Sigmoid colon (tissue), 7 donors: ENCODE results near the gene ACADS. TPM values are rescaled to one million over a fixed set of nuclear protein-coding genes. Genes with fewer than 3 reads are reported as not detected.

ENCODE experiments used
- DNase-seq: peaks from one replicate; pipeline ENCODE4 v3.0.0-alpha.2; 2019
- H3K27ac ChIP-seq, 4 donors: fragments of 200-600 bp; sonication (generic); one replicate each; pipeline ENCODE4 v1.5.1; 2016 to 2019; ENCODE audit warnings: mild to moderate bottlenecking in 1 of 4
- H3K27me3 ChIP-seq, 3 donors: fragments of 200-600 bp; sonication (generic); one replicate each; pipeline ENCODE4 v1.5.1; 2019; ENCODE audit warnings: mild to moderate bottlenecking in 1 of 3
- H3K36me3 ChIP-seq, 4 donors: fragments of 200-600 bp; sonication (generic); one replicate each; pipeline ENCODE4 v1.5.1; 2016 to 2019
- H3K4me1 ChIP-seq, 4 donors: fragments of 200-600 bp; sonication (generic); one replicate each; pipeline ENCODE4 v1.5.1; 2017 to 2019
- H3K4me3 ChIP-seq, 4 donors: fragments of 200-600 bp; sonication (generic); one replicate each; pipeline ENCODE4 v1.5.1; 2017 to 2019; ENCODE audit warnings: mild to moderate bottlenecking in 2 of 4, moderate library complexity in 1 of 4
- H3K9me3 ChIP-seq, 4 donors: fragments of 200-600 bp in 3 of 4; sonication (generic) in 3 of 4; one replicate each; pipeline versions ENCODE4 v1.5.1 to v1.6.1; 2013 to 2019
- EP300 ChIP-seq, 4 donors: sonication (generic); formaldehyde crosslinking; IDR thresholded peaks; one replicate each; pipeline ENCODE4 v1.6.1; 2017; ENCODE audit warnings: antibody characterized with exemption in 4 of 4
- POLR2A ChIP-seq, 2 donors: fragments of 450-650 bp; IDR thresholded peaks; one replicate each; pipeline ENCODE4 v1.6.1; 2016; ENCODE audit warnings: antibody characterized with exemption in 2 of 2, mild to moderate bottlenecking in 2 of 2, moderate library complexity in 2 of 2
- POLR2AphosphoS5 ChIP-seq, 4 donors: sonication (generic); formaldehyde crosslinking; IDR thresholded peaks; one replicate each; pipeline ENCODE4 v1.6.1; 2017; ENCODE audit warnings: antibody characterized with exemption in 4 of 4
- WGBS, 2 donors: extraction: QIAGEN DNeasy Blood & Tissue Kit; methylation state at CpG; one replicate each; pipeline ENCODE4 v1.1.7; 2013; 5-methylcytosine and 5-hydroxymethylcytosine counted together
- intact Hi-C: fragments of 100-400 bp; cut with DNase I; formaldehyde crosslinking; loops from one replicate; pipeline ENCODE4 v1.15.1; 2023
- polyA plus RNA-seq, 3 donors: library from polyadenylated mRNA; stranded (reverse); fragments of 200-250 nt; gene quantifications; one replicate each; pipeline ENCODE4 v1.2.3, GENCODE V29; 2013
- total RNA-seq, 4 donors: library from RNA; depleted of rRNA; stranded (reverse); fragments of >200 nt; gene quantifications; one replicate each; pipeline ENCODE4 v1.1.0, GENCODE V29; 2016
- TF ChIP-seq, protein P1 (sequence below), 4 experiments: fragments of 450-650 bp in 3 of 4; fragments of 200-600 bp in 1 of 4; IDR thresholded peaks; one replicate each; pipeline ENCODE4 v1.5.1; 2016 to 2019; ENCODE audit warnings: antibody characterized with exemption in 4 of 4, mild to moderate bottlenecking in 3 of 4, moderate library complexity in 2 of 4
- donor health status: healthy with polysubstance abuse.
- donor health status: Bipolar disorder and iron deficiency.
- donor health status: healthy.

Gene ACADS
- total and polyA plus RNA-seq, 7 donors = 36.8 to 325 (median 40.3) TPM

DNA sequence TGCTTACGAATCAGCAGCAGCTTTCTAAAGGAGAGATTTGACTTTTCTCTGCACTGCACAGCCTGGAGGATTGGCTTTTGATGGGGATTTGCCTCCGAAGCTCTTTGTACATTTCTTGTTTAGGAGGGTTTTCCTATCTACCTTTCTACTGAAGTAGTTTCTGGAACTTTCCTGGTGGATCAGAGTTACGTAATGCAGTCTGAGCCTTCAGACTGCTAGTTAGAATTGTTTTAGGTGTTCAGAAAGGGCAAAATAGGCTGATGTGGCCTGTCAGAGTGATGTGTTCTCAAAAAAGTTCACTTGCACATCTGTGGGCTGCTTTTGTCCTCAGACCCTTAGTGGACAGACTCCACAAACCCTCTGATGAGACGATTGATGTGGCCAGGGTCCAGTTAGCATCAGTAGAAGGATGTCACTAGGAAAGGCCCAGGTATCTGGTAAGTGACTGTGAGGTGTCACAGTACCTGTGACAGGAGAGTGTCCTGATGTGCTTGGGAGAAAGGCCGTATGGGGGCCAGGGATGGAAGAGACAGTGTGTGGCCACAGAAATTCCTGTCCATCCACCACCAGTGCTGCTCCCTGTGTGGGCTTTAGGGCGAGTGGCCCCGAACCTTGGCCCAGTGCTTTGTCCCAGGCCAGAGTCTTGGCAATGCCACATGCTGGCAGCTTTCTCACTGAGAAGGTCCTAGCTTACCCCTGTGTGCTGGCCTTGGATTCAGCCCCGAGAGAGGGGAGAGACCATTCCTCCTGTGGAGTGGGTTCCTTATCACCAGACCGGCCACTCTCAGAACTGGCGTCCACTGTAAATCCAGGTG, 4.4 kb upstream of the ACADS start:
- intact Hi-C loops = loop anchor here (10.0 kb wide), 1 partner anchor 414 kb away; the partner anchor contains the start of gene P2RX7
- H3K27ac ChIP-seq = peak overlapping the region; percentile 30 to 80 (median 54)
- H3K4me3 ChIP-seq = no peak overlapping the region
- H3K4me1 ChIP-seq = peaks cover 0 to 28% (median 17%) of the 10 kb centered on the region in 4 donors
- H3K36me3 ChIP-seq = peaks cover 33 to 78% (median 58%) of the 10 kb centered on the region in 4 donors
- no peaks in the 10 kb centered on the region for H3K9me3 ChIP-seq
- H3K27me3 ChIP-seq = no peaks in the 10 kb centered on the region
- 93 to 95% methylated on average over 10 of the region's 10 CpGs for WGBS, 2 donors
- TF ChIP-seq EP300 (IDR thresholded peaks at IDR 0.05) (no peak), POLR2AphosphoS5 (IDR thresholded peaks at IDR 0.05) (no peak), POLR2A (IDR thresholded peaks at IDR 0.05) (no peak)
- TF ChIP-seq, protein P1, sequence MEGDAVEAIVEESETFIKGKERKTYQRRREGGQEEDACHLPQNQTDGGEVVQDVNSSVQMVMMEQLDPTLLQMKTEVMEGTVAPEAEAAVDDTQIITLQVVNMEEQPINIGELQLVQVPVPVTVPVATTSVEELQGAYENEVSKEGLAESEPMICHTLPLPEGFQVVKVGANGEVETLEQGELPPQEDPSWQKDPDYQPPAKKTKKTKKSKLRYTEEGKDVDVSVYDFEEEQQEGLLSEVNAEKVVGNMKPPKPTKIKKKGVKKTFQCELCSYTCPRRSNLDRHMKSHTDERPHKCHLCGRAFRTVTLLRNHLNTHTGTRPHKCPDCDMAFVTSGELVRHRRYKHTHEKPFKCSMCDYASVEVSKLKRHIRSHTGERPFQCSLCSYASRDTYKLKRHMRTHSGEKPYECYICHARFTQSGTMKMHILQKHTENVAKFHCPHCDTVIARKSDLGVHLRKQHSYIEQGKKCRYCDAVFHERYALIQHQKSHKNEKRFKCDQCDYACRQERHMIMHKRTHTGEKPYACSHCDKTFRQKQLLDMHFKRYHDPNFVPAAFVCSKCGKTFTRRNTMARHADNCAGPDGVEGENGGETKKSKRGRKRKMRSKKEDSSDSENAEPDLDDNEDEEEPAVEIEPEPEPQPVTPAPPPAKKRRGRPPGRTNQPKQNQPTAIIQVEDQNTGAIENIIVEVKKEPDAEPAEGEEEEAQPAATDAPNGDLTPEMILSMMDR (IDR thresholded peaks at IDR 0.05) = no peak
- DNase-seq = no peak

DNA sequence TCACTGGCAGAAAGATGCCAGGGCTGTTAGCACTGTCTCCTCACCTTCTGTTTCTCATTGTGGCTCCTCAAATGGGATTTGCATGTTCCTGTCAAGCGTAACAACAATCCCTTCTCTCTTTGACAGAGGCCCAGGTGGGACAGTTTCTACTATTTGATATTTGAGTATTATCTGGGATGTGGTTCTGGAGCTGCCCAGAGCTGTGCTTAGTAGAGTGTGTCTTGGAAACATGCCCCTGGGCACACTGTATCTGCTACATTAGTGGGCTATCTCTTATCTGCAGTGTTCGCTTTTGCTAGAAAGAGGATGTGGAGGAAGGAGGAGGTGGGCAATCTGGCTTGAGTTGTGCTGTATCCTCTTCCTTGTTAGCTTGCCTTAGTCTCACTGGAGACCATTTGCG, 3.8 kb upstream of the ACADS start:
- no peaks in the 10 kb centered on the region for H3K27me3 ChIP-seq
- intact Hi-C loops = loop anchor here (10.0 kb wide), 1 partner anchor 413 kb away; the partner anchor contains the start of gene P2RX7
- no peak for DNase-seq
- WGBS, 2 donors = 87 to 95% methylated on average over 3 of the region's 3 CpGs
- H3K4me1 ChIP-seq = peaks cover 0 to 33% (median 23%) of the 10 kb centered on the region in 4 donors
- no peaks in the 10 kb centered on the region for H3K9me3 ChIP-seq
- H3K36me3 ChIP-seq = peaks cover 33 to 71% (median 51%) of the 10 kb centered on the region in 4 donors
- H3K4me3 ChIP-seq = no peak overlapping the region
- TF ChIP-seq, protein P1 (IDR thresholded peaks at IDR 0.05) = no peak
- TF ChIP-seq POLR2A (IDR thresholded peaks at IDR 0.05) = no peak
- TF ChIP-seq EP300 (IDR thresholded peaks at IDR 0.05) = no peak
- no peak for TF ChIP-seq POLR2AphosphoS5 (IDR thresholded peaks at IDR 0.05)
- peak overlapping the region in 2 of 4 donors; percentile 65 to 80 for H3K27ac ChIP-seq

DNA sequence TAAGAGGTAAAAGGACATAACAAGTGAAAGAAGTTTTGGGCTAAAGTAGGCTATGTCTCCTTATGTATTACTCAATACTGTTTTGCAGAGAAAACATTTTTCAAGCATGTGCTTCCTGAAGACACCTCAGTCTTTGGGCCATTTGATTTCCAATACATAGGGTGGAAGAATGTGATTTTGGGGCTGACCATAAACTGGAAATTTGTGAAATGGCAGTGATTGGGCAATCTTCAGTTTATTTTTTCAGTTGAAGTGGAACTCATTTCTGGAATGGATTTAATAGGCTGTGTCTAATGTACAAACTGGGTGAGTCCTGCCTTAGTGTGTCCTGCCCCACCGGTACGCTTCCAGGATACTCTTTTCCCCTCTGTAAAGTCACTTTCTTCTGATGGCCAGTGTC, 2.8 kb upstream of the ACADS start:
- Histone ChIP-seq H3K27me3 (no peaks in the 10 kb centered on the region), H3K4me3 (no peak overlapping the region), H3K9me3 (no peaks in the 10 kb centered on the region), H3K4me1 (peaks cover 0 to 33% (median 24%) of the 10 kb centered on the region in 4 donors), H3K36me3 (peaks cover 33 to 71% (median 42%) of the 10 kb centered on the region in 4 donors), H3K27ac (no peak overlapping the region)
- DNase-seq = no peak
- WGBS, 2 donors = 96 to 98% methylated on average over 2 of the region's 2 CpGs
- no peak for TF ChIP-seq POLR2A (IDR thresholded peaks at IDR 0.05)
- no peak for TF ChIP-seq EP300 (IDR thresholded peaks at IDR 0.05)
- no peak for TF ChIP-seq POLR2AphosphoS5 (IDR thresholded peaks at IDR 0.05)
- TF ChIP-seq, protein P1 (IDR thresholded peaks at IDR 0.05) = no peak
- intact Hi-C loops = loop anchor here (10.0 kb wide), 1 partner anchor 412 kb away; the partner anchor contains the start of gene P2RX7

DNA sequence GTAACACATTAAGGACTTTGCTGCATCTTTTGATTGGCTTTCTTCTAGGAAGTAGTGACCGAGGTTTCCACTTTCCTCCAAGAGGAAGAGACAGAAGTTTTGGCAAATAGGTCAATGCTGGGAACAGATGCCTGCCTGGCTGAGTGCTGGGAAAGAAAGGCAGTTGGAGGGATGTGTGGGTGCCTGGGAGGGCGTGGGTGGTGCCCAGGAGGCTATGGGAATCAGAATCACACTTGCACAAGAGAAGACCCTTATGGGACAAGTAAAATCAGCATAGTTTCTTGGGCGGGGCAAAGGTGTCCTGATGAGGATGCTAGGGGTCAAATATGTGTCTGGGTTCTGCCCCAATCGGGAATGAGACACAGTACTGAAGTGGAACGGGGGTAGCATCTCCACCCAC, 906 bp upstream of the ACADS start:
- H3K27ac ChIP-seq = peak overlapping the region in 2 of 4 donors; percentile 81 to 84
- intact Hi-C loops = loop anchor here (5.0 to 10.0 kb wide), 2 partner anchors 37 to 410 kb away; partner anchors contain the start of genes MLEC and P2RX7
- H3K36me3 ChIP-seq = peaks cover 17 to 68% (median 27%) of the 10 kb centered on the region in 4 donors

More for the DNA sequence above, 906 bp upstream of the ACADS start:
- peaks cover 0 to 30% (median 24%) of the 10 kb centered on the region in 4 donors for H3K4me1 ChIP-seq
- 64 to 75% methylated on average over 5 of the region's 5 CpGs for WGBS, 2 donors
- H3K9me3 ChIP-seq = no peaks in the 10 kb centered on the region
- H3K27me3 ChIP-seq = no peaks in the 10 kb centered on the region
- H3K4me3 ChIP-seq = no peak overlapping the region
- peak; percentile 22 for DNase-seq
- TF ChIP-seq, protein P1 (IDR thresholded peaks at IDR 0.05) = no peak
- TF ChIP-seq POLR2AphosphoS5 (IDR thresholded peaks at IDR 0.05) = no peak
